ENCODE data around the gene OR52N1.
A peak's percentile ranks its signal among the peaks of the same experiment; 100 is the strongest.

The OR52N1 gene

DNA sequence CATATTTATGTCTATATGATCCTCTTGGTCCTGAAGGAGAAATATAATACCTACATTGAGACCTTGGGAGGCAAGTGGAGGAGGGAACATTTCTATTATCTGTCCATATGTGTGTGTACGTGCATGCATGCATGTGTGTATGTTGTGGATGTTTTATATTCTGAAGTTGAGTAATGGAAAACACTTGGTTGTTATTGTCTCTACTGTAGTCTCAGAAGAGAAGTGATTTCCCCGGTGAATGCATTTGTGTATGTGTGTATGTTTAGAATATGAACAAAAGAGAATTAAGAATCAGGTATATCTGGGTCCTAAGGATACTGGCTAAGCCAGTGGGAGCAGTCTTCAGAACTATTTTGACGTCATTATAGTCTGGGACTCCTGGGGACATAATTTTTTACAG lies at the start of gene OR52N1:
Gene OR52N1, minus strand, starts transcription at position 101 of the 400 bp plus-strand sequence. CDS start 2,449 bp downstream, outside the sequence.
- DNase-seq = no peak

DNA sequence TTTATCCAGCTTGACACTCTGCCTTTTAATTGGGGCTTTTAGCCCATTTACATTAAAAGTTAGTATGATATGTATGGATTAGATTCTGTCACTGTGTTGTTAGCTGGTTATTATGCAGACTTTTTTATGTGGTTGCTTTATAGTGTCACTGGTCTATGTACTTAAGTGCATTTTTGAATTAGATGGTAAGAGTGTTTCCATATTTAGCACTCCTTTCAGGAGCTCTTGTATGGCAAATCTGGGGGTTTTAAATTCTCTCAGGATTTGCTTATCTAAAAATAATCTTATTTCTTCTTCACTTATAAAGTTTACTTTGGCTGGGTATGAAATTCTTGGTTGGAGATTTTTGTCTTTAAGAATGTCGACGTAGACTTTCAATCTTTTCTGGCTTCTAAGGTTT lies 46.6 kb upstream of the OR52N1 start:
- no peak for DNase-seq

DNA sequence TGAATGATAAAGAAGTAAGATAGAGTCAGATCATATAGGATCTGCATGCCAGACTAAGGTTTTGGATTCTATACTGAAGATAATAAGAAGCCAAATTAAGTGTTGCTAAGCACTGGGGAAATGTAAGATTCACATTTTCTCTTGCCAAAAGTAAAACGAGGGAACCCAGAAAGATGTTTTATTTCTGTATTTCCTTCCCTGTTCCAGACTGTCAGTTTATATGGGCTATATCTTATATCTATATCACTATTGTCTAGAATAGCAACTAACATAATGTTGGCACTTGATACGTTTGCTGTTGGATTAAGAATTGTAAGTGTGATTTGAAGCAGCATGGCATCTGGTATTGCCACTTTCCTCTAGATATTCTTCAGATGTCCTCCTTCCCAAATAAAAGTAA lies 42.4 kb upstream of the OR52N1 start:
- DNase-seq = no peak

DNA sequence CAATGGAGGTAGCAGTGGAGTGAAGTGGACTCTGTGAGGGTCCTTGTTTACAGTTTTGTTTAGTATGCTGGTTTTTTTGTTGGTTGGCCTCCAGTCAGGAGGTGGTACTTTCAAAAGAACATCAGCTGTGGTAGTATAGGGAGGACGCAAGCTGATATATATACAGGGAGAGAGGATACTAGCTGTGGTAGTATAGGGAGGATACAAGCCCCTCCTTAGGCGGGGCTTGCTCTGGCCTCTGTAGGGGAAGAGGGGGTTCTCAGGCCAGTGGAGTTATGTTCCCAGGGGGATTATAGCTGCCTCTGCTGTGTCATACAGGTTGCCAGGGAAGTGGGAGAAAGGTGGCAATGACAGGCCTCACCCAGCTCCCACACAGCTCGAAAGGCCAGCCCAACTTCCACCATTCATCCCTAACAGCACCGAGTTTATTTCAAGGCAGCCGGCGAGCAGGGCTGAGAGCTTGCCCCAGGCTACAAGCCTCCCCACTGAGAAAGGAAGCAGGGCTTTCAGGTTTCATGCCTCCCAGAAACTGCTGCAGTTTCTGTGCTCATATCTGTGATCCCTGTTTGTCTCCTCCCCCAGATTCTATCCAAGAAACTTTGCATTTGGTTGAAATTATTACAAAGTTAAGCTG lies 40.2 kb upstream of the OR52N1 start:
- no peak for DNase-seq

DNA sequence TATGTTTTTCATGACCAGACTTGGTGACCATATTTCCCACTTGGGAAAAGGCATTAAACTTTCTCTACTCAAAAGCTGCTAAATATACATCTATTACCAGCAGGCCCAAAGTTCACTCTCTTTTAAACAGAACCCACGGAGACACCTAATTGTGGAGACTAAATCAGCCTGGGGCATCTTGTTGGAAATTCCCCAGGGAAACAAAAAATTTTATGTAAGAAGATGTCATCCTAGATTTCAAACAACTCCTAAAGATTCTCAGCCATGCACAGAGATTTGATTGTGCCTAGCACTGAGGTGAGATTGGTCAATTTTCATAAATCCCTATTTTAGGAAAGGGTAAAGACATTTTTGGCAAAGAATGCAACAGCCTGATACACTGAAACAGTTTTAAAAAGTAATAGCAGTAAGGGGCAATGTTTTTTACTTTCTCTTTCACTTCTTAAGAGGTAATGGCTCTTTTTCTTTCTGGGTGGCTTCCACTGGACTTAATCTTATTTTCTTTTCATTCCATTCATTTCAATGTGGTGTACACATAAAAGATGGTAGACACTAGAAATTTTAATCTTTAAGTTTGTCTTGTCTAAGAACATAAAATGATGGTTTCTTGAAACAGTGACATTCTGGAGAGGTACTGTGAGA lies 27.3 kb upstream of the OR52N1 start:
- DNase-seq = no peak

DNA sequence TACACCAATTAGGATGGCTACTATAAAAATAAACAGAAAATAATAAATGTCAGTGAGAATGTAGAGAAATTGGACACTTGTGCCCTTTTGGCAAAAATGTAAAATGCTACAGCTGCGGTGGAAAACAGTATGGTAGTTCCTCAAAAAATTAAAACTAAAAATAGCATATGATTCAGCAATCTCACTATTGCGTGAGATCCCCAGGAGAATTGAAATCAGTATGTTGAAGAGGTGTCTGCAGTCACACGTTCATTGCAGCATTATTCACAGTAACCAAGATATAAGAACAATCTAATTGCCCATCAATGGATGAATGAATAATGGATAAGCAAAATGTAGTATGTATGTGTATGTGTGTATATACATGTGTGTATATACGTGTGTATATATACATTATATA lies 24.5 kb upstream of the OR52N1 start:
- no peak for DNase-seq

DNA sequence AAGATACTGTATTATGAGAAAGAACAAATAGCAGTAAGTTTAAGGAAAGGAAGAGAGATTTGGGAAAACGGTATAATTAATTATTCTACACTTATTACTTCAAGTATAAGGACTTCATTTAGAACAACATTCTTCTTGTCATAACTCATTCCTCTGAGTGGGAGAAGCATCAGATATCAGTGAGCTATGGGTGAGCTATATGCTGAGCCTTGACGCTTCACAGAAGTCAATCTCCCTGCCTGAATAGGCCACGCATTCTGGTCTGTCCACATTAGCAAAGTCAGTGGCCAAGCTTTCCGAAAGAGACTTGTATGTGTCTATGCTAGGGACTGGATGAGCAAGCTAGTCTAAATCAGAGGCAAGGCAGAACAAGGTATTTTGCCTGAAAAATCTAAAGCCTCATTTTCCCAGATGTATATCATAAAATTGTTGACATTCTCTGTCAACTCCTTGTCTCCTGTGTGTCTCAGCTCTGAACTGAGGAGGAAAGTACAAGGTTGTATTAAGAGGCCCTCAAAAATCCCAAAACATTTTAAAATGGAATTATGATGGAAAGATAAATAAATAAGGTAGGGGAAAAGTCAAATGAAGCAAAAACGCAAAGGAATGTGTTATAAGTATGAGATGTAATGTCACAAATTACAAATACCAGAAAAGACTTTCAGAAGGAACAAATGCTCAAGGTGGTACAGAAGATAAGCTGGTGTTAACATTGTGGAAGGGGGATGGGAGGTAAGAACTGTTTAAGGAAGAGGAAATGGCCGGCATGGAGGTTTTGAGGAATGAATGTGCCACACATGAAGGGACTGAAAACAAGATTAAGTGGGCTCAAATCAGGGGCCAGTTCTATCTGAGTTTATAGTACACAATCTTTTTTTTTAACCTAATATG lies 19.1 kb upstream of the OR52N1 start:
- DNase-seq = no peak

DNA sequence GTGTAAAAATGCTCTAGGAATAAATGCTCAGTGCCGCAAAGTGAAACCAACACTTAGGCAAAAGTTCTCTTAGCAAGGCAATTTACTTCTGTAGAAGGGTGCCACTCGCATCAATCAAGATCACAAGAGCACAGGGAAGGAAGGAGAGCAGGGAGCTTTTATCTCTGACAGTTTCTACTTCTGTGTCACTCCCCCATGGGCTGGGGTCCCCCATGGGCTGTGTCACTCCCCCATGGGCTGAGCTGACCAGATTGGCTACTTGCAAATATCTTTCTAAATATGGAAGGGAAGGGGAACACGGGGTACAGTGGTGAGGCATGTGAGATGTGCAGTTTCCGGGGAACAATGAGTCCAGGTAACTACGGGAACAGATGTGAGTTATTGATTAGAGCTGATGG lies 18.1 kb upstream of the OR52N1 start:
- DNase-seq = no peak

DNA sequence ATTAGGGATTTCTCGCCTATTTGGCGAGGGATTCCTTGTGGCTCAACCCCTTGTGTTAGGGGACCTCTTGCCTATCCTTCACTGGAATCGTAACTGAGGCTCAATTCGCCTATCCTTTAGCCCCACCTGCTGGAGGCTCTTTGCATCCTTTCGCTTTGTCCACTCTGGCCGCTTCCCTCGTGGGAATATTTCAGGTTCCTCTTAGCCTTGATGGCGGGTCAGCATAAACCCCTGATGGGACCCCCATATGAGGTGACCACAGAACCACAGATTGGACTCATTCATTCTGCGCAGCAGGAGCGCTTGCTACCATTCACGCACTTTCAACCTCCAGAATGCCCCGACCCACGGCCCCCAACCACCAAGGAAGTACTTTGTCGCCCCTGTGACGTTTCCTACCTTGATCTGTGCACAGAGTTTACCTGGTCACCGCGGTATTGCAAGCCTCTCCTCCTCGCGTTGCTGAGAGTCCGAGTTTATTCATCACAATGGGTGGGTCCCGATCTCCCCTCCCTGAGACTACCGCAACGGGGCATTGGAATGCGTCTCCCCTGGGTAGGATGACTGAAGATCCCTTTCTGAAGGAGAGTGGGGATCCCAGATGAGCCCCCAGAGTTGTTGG lies 17.5 kb upstream of the OR52N1 start, which contains the start of gene OR52N2:
Gene OR52N2, plus strand, starts transcription at position 425 of the 622 bp plus-strand sequence. CDS start 11,412 bp downstream, outside the sequence.
- DNase-seq = peak; percentile 11

DNA sequence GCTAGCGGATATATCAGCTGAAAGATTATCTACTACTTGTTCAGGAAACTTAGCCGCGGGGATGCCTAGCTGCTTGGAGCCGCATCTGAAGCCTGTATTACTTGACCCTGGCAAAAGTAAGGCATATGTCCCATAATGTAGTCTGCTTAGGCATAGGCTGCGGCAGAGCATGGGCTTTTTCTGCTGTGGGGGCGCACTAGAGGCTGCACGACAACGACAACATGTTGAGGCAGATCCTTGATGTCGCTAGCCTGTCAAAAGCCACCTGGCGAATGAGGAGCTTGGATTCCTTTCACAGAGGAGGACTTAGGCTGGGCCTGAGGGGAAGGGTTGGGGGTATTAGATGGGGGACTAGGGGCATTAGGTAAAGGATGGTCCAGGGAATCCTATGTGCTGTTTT lies 16.5 kb upstream of the OR52N1 start:
- no peak for DNase-seq

DNA sequence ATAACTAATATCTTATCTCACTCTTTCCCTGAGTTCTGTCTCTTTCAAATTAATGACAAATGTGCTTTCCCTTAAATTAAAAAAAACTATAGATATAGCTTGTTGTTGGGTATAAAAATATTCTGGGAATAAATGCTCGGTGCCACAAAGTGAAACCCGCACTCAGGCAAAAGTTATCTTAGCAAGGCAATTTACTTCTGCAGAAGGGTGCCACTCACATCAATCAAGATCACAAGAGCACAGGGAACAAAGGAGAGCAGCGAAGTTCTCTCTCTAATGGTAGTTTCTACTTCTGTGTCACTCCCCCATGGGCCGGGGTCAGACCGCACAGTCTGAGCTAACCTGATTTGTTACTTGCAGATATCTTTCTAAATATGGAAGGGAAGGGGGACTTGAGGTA lies 12.9 kb upstream of the OR52N1 start:
- DNase-seq = no peak

DNA sequence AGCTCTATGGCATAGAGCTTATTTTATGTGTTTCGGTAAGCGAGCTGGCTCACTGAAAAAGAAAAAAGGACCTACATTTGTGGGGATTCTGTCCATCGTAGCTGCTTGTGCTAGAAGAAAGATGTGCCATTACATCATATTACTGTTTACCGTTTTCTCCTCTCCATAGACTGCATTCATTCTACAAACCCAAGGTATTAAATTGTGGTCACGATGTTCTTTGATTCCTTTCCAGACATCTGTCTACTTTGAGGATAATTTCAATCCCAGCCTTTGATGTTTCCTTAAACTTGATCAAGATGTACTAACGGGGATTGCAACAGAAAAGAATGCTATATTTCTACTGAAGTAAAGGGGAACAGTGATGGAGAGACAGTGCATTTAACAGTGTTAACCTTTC lies 5.5 kb upstream of the OR52N1 start:
- DNase-seq = no peak

DNA sequence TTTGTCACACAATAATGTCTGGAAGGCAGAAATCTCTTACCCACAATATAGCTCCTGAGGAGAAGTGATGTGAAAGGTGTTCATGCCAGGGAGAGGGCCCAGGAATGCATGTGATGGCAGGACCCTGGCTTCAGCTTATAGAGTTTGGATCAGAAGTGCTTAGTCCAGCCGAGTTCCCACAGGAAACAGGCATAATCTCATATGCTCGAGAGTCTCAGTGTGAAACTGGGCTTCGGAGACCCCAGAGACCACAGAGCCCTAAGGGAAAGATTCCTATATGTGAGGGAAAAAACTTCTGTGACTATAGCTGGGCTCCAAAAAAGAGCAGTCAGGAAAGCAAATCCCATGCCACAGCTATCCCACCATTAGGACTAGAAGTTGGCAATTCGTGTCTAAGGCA lies 7.8 kb downstream of the OR52N1 start, which contains the start of gene OR52N5:
Gene OR52N5, minus strand, starts transcription at position 101 of the 400 bp plus-strand sequence. CDS start 4,721 bp downstream, outside the sequence.
- no peak for DNase-seq

DNA sequence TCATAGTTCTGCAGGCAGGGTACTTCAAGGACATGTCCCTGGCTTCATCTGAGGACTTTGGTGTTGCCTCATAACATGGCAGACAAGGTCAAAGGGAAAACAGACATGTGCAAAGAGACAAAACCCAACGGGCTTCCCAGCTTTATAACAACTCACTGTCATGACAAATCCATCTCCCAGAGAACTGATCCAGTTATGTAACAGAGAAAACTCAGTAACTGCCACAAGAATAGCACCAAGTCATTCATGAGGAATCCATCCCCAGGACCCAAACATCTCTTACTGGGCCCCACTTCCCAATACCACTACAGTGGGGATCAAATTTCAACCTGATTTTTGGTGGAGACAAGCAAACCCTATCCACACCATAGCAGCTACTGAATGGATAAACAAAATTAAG lies 24.0 kb downstream of the OR52N1 start:
- no peak for DNase-seq

DNA sequence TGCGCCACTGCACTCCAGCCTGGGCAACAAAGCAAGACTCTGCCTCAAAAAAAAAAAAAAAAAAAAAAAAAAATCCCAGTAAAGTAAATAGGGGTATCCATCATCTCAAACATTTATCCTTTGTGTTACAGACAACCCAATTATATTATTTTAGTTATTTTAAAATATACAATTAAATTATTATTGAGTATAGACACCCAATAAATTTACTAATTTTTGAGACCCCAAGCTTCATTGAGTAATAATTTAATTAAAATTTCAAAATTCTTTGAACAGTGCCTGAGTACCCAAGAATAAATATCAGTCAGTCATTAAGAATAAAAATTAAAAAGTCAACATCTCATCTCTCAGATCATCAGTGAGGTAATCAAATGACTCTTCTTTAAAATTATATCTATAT lies 37.1 kb downstream of the OR52N1 start, which contains the start of gene OR52N4:
Gene OR52N4, plus strand, starts transcription at position 301 of the 400 bp plus-strand sequence. CDS start 498 bp downstream, outside the sequence.
- no peak for DNase-seq

DNA sequence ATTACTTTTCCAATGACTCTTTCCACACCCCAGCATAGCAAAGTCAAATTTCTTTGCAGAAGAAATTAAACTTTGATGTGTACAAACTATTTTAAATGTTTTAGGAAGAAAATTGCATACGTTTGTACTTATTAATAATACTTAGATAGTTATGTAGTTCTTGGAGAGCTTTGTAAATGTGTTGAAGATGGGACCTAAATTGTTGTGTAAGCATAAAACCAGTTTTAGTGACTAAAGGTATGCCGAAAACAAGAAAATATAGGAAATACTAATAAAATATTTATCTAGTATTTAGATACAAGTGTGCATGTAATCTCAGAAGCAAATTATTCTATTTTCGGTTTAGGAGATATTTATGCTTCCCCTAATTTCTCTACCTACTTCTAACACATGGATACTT lies 41.2 kb downstream of the OR52N1 start:
- no peak for DNase-seq

DNA sequence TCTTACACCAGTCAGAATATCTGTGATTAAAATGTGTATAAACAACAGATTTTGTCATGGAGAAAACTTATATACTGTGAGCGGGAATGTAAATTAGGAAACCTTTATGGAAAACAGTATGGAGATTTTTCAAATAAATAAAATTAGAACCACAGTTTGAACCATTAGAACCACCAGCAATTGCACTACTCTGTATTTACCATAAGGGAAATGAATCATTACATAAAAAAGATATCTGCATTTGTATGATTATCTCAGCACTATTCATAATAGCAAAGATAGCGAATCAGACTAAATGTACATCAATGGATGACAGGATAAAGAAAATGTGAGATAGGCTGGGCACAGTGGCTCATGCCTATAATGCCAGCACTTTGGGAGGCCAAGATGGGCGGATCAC lies 44.5 kb downstream of the OR52N1 start:
- no peak for DNase-seq

DNA sequence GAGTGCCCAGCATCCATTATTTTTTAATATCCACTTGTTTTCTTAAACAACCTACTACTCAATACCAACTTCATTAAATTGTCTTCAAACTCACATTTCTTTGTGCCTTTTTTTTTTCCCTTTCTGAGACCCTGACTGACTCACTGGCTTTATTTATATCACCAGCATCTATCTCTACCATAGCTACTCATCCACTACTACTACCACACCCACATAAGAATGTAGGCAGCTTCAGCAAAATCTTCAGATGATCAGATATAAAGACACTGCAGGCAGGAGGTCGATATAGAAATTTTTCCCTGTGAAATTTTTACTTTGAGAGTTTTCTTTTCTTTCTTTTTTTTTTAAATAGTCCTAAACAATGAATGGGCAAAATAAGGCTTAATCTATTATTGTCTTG lies 52.6 kb downstream of the OR52N1 start:
- DNase-seq = no peak

DNA sequence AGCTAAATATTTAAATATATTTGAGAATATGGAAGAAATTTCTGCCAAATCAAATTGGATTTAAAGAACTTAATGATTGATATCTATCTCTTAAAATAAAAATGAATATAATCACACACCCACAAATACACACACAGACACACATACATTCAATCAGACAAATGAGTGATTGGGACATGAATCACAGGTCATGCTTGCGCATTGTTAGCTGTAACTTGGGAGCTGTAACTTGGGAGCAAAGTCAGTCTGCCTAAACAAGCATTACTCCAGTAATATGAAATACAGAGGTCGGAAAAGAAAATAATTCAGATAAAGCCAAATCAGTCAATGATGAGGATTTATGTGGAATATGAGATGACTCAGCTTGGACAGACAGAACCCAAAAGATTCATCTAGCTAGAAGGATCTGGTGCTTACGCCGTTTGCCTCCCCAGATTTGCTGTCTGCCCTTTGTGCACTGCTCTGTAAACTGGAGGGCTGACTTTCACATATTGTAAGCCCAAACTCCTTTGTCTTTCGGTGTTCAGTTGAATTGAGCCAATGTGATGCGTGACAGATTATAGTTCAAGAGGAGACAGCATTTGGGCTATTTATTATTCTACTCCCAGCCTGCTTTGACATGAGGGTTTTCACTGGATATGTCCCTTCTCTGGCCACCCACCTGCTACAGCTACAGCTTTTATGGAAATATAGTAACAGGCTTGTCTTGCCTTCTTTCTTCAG lies 53.2 kb downstream of the OR52N1 start:
- DNase-seq = no peak

DNA sequence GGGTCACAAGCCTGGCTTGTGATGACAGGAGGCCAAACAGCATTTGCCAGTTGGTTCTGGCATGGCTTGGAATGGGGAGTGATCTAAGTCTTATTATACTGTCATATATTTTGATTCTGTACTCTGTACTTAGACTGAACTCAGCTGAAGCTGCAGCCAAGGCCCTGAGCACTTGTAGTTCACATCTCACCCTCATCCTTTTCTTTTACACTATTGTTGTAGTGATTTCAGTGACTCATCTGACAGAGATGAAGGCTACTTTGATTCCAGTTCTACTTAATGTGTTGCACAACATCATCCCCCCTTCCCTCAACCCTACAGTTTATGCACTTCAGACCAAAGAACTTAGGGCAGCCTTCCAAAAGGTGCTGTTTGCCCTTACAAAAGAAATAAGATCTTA lies 54.0 kb downstream of the OR52N1 start:
- DNase-seq = no peak
